Muscle layer of duodenum (tissue), 2 donors: ENCODE results near the gene SSRP1.
A peak's percentile ranks its signal among the peaks of the same experiment; 100 is the strongest.

Experiments used
- H3K27ac ChIP-seq: one replicate; pipeline ENCODE4 v1.7.0; 2013; ENCODE audit warnings: mild to moderate bottlenecking, low read length
- H3K27me3 ChIP-seq: one replicate; pipeline ENCODE4 v1.7.0; 2013; ENCODE audit warnings: low read depth, mild to moderate bottlenecking, control low read depth, low read length
- H3K36me3 ChIP-seq, 2 donors: one replicate each; pipeline ENCODE4 v1.7.0; 2013; ENCODE audit warnings: low read length in 2 of 2, control low read depth in 1 of 2, mild to moderate bottlenecking in 1 of 2; ENCODE audit not compliant: insufficient read depth in 2 of 2, control insufficient read depth in 1 of 2
- H3K4me1 ChIP-seq, 2 donors: one replicate each; pipeline ENCODE4 v1.7.0; 2013; ENCODE audit warnings: low read length in 2 of 2, mild to moderate bottlenecking in 2 of 2, control low read depth in 1 of 2, moderate library complexity in 1 of 2; ENCODE audit not compliant: insufficient read depth in 2 of 2, control insufficient read depth in 1 of 2
- H3K4me3 ChIP-seq, 2 donors: one replicate each; pipeline ENCODE4 v1.7.0; 2013; ENCODE audit warnings: low read length in 2 of 2, low read depth in 1 of 2, mild to moderate bottlenecking in 1 of 2
- H3K9me3 ChIP-seq, 2 donors: one replicate each; pipeline ENCODE4 v1.7.0; 2013; ENCODE audit warnings: low read length in 2 of 2, control low read depth in 1 of 2, mild to moderate bottlenecking in 1 of 2; ENCODE audit not compliant: control insufficient read depth in 1 of 2
- donor health status: healthy.

Gene SSRP1

GRCh38 chr11:57335343-57336110 is at the start of gene SSRP1:
TSS of gene SSRP1 (minus strand) at chr11:57335892. CDS start at chr11:57335121, 771 bp downstream.
- no peaks in the 10 kb centered on the region for H3K9me3 ChIP-seq

GRCh38 chr11:57380975-57381374 is 45.3 kb upstream of the SSRP1 start, which contains the start of gene PRG3:
TSS of gene PRG3 (minus strand) at chr11:57381150. CDS start at chr11:57380708, 442 bp downstream.
- no peaks in the 10 kb centered on the region for H3K36me3 ChIP-seq
- no peaks in the 10 kb centered on the region for H3K9me3 ChIP-seq
- no peaks in the 10 kb centered on the region for H3K4me1 ChIP-seq
- H3K4me3 ChIP-seq: no peak within 1 kb of the TSS
- H3K27me3 ChIP-seq: no peaks in the 10 kb centered on the region
- no peak within 1 kb of the TSS for H3K27ac ChIP-seq

More at GRCh38 chr11:57335343-57336110, at the start of gene SSRP1:
- H3K4me1 ChIP-seq: peaks cover 3 to 16% of the 10 kb centered on the region in 2 donors
- no peaks in the 10 kb centered on the region for H3K27me3 ChIP-seq
- peak within 1 kb of the TSS; percentile 86 for H3K27ac ChIP-seq
- peaks cover 19 to 28% of the 10 kb centered on the region in 2 donors for H3K36me3 ChIP-seq
- peak within 1 kb of the TSS; percentile 74 to 75 for H3K4me3 ChIP-seq

- H3K36me3 ChIP-seq: no peaks in the 10 kb centered on the region
- H3K4me1 ChIP-seq: no peaks in the 10 kb centered on the region
- H3K27ac ChIP-seq: no peak overlapping the region
- no peaks in the 10 kb centered on the region for H3K9me3 ChIP-seq
- H3K4me3 ChIP-seq: no peak overlapping the region
- H3K27me3 ChIP-seq: no peaks in the 10 kb centered on the region
These were observed 44.0 kb upstream of the SSRP1 start for GRCh38 chr11:57379732-57380131.

GRCh38 chr11:57378186-57378585 is 42.5 kb upstream of the SSRP1 start:
- H3K4me3 ChIP-seq: no peak overlapping the region
- no peak overlapping the region for H3K27ac ChIP-seq
- H3K4me1 ChIP-seq: no peaks in the 10 kb centered on the region
- no peaks in the 10 kb centered on the region for H3K27me3 ChIP-seq
- no peaks in the 10 kb centered on the region for H3K9me3 ChIP-seq
- H3K36me3 ChIP-seq: no peaks in the 10 kb centered on the region

- no peaks in the 10 kb centered on the region for H3K4me1 ChIP-seq
- no peaks in the 10 kb centered on the region for H3K36me3 ChIP-seq
- H3K27ac ChIP-seq: no peak overlapping the region
- H3K4me3 ChIP-seq: no peak overlapping the region
- H3K27me3 ChIP-seq: no peaks in the 10 kb centered on the region
- H3K9me3 ChIP-seq: no peaks in the 10 kb centered on the region
These were observed 41.4 kb upstream of the SSRP1 start for GRCh38 chr11:57377107-57377506.

GRCh38 chr11:57376095-57377090 is 40.7 kb upstream of the SSRP1 start:
- H3K4me1 ChIP-seq: no peaks in the 10 kb centered on the region
- H3K9me3 ChIP-seq: no peaks in the 10 kb centered on the region
- no peaks in the 10 kb centered on the region for H3K36me3 ChIP-seq
- H3K4me3 ChIP-seq: no peak overlapping the region
- H3K27me3 ChIP-seq: no peaks in the 10 kb centered on the region
- no peak overlapping the region for H3K27ac ChIP-seq

GRCh38 chr11:57375490-57375889 is 39.8 kb upstream of the SSRP1 start:
- Histone ChIP-seq H3K4me1 (no peaks in the 10 kb centered on the region), H3K27me3 (no peaks in the 10 kb centered on the region), H3K4me3 (no peak overlapping the region), H3K27ac (no peak overlapping the region), H3K9me3 (no peaks in the 10 kb centered on the region), H3K36me3 (no peaks in the 10 kb centered on the region)

- Histone ChIP-seq H3K9me3 (no peaks in the 10 kb centered on the region), H3K27ac (no peak overlapping the region), H3K4me3 (no peak overlapping the region), H3K4me1 (no peaks in the 10 kb centered on the region), H3K36me3 (no peaks in the 10 kb centered on the region), H3K27me3 (no peaks in the 10 kb centered on the region)
These were observed 39.3 kb upstream of the SSRP1 start for GRCh38 chr11:57374966-57375365.

- no peaks in the 10 kb centered on the region for H3K36me3 ChIP-seq
- no peak overlapping the region for H3K27ac ChIP-seq
- H3K4me1 ChIP-seq: no peaks in the 10 kb centered on the region
- no peaks in the 10 kb centered on the region for H3K27me3 ChIP-seq
- H3K4me3 ChIP-seq: no peak overlapping the region
- no peaks in the 10 kb centered on the region for H3K9me3 ChIP-seq
These were observed 37.5 kb upstream of the SSRP1 start for GRCh38 chr11:57373146-57373545.

GRCh38 chr11:57370941-57371340 is 35.2 kb upstream of the SSRP1 start:
- no peaks in the 10 kb centered on the region for H3K9me3 ChIP-seq
- no peak overlapping the region for H3K27ac ChIP-seq

GRCh38 chr11:57370251-57370650 is 34.6 kb upstream of the SSRP1 start:
- no peak overlapping the region for H3K4me3 ChIP-seq
- H3K27ac ChIP-seq: no peak overlapping the region
- H3K9me3 ChIP-seq: no peaks in the 10 kb centered on the region
- no peaks in the 10 kb centered on the region for H3K4me1 ChIP-seq
- no peaks in the 10 kb centered on the region for H3K27me3 ChIP-seq
- H3K36me3 ChIP-seq: no peaks in the 10 kb centered on the region

More at GRCh38 chr11:57370941-57371340, 35.2 kb upstream of the SSRP1 start:
- Histone ChIP-seq H3K4me1 (no peaks in the 10 kb centered on the region), H3K4me3 (no peak overlapping the region), H3K27me3 (no peaks in the 10 kb centered on the region), H3K36me3 (no peaks in the 10 kb centered on the region)
